Measurements from ENCODE around the gene TEAD3.
"Not testable (repeated sequence)": the region's sequence is repeated elsewhere in the genome, so short reads cannot be mapped to it uniquely, and the experiment has no call there.

The TEAD3 gene

DNA sequence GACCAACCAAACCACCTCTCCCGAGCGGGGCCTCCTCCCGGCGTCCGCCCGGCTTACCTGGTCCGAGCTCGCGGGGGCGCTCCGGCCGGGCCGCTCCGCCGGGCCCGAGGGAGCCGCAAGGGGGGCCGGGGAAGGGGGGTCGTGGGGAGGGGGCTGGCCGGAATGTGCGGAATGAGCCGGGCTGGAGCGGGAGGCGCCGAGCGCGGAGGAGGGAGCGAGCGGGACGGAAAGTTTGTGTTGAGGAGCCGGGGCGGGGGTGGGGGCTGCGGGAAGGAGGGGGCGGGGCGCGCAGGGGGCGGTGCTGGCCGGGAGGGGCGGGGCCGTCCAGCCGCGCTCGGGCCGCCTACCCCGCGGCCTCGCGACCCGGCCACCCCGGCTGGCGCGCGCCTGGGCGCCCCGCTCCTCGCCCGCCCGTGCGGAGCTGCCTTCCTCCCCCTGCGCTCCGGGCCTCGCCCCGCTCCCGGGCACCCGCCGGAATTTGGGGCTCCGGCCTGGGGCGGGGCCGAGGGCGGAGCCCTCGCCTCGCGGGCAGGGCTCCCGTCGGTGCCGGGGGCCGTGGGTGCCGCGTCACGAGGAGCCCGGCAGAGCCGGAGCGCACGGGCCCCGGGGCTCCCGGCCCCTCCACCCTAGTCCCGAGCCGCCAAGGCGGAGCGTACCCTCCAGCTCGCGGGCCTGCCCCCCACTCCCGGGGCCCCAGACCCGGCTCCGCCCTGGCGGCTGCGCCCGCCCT is at the start of gene TEAD3:
TSS of gene TEAD3 (minus strand) at position 239 of the 730 bp plus-strand sequence.
- peak; percentile 97 for DNase-seq

DNA sequence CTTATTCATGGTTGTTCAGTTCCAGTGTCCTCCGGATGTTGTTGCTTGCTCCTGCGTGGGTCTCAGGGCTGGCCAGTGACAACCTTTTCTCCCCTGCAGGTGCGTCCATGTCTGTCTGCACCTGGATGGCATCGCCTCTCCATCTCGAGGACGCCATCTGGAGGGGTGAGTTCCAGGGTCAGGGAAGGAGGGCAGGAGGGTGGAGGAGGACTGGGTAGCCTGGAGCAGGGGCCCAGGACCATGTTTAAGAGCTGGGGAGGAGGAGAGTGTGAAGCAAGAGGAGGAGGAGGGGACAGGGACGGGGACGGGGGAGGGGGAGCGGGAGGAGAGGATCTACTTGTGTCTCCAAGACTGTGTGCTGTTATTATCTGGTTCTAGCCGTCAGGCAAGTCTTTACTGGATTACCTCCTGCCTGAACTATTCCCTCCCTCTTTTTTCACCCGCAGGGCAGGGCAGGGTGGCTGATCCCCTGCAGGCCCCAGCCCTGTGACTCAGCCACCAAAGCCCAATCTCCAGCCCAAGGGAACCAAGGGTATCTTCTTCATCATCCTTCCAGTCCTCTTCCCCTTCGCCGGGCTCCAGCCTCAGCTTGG is 48.0 kb upstream of the TEAD3 start:
- no peak for DNase-seq

DNA sequence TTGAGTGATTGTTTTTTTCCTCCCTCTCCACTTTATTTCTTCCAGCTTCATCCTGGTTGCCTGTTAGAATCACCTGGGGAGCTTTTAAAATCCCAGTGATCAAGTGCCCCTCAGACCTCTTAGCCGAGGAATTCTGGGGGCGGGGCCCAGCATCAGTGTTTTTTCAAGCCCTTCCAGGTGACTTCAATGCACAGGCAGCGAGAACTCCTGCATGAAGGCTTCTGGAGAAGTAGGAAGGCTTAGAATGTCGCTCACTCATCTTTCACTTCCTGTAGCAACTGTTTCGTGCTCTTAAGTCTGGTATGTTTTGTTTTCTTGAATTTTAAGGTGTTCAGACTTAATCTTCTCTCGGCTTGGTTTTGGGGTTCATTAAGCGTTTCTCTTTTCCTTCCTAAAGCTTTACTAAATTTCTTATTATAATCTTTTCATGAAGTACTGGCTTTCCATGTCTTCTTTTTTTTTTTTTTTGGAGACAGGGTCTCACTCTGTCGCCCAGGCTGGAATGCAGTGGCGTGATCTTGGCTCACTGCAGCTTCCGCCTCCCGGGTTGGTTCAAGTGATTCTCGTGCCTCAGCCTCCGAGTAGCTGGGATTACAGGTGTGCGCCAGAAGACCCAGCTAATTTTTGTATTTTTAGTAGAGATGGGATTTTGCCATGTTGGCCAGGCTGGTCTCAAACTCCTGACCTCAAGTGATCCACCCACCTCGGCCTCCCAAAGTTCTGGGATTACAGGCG is 46.7 kb upstream of the TEAD3 start:
- no peak for DNase-seq

DNA sequence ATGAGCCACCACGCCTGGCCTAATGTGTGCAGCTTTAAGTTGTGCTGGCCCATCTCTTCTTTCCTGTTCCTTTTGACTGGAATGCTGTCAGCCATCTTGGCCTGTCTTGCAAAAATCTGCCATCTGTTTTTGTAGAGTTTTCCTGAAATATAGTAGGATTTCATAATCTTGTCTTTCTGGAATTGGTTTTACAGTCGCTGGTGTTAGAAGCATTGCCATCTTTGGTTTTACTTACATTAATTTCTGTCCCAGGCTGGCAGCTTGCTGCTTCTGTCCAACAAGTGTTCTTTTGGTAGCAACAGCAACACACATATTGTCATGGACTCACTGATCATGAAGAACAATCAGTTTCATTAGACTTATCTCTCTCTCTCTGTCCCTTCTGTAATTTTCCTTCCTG is 45.0 kb upstream of the TEAD3 start:
- DNase-seq: no peak

DNA sequence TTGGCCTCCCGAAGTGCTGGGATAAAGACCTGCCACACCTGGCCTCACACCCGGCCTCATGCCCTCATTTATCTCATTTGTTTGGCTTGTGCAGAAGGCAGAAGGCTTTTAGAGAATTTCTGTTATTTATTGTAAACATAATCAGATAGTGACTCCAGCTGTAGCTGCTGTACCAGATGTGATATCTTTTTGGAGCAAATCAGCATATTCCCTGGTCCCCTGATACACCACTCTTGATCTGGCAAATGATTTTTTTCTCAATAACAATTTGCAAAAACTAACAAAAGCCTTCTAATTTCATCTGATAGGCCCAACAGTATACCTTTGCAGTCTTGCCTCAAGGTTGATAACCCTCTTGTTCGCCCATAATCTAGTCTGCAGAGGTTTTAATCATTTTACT is 42.3 kb upstream of the TEAD3 start:
- DNase-seq: no peak

DNA sequence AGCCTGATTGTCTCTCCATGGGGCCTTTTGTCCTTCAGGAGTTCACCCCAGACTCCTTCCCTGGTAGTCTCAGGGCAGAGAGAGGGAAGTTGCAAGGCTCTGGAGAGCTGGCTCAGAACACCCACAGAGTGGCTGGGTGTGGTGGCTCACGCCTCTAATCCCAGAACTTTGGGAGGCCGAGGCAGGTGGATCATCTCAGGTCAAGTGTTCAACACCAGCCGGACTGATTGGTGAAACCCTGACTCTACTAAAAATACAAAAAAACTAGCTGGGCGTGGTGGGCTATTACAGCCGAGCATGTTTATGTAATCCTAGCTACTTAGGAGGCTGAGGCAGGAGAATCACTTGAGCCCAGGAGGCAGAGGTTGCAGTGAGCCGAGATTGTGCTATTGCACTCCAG is 39.0 kb upstream of the TEAD3 start:
- not testable (repeated sequence) for DNase-seq

DNA sequence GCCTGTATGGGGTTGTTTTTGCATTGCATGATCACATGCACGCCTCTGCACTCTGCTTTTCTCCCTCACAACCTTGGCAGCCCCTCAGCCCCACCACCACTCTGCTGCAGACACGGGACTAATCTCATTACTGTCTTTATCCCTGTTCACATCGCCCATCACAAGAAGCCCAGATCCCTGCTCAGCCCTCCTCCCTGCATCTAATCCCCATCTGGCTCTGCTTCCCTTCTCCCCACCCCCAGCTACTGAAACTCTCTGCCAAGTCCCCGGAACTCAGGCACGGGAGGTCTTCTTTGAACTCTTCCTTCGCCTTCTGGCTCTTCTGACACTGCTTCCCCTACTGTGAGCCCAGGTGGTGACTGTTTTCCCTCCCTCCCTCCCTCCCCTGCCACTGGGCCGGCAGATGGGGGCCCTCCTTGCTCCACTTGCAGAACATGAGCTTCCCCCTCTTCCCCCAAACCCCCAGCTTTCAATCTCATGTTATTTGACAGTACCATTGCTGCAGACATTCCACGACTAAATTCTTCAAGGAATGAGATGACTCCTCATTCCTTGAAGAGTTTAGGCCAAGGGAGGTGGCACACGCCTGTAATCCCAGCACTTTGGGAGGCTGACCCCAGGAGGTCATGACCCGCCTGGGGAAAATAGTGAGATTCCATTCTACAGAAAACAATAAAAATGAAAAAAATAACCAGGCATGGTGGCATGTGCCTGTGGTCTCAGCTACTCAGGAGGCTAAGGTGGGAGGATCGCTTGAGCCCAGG is 37.7 kb upstream of the TEAD3 start:
- no peak for DNase-seq

DNA sequence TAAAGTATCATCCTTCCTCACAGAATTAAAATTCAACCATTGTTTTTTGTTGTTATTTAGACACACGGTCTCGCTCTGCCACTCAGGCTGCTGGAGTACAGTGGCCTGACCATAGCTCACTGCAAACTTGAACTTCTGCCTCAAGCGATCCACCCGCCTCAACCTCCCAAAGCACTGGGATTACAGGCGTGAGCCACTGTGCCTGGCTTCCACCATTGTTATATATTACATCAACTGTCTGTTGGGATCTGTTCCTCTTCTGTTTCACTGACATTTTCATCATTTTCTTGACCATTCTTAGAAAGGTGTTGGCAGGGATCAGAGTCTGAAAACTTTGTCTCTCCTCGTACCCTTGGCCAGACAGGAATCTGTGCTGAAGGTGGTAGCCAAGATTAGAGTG is 37.1 kb upstream of the TEAD3 start:
- no peak for DNase-seq

DNA sequence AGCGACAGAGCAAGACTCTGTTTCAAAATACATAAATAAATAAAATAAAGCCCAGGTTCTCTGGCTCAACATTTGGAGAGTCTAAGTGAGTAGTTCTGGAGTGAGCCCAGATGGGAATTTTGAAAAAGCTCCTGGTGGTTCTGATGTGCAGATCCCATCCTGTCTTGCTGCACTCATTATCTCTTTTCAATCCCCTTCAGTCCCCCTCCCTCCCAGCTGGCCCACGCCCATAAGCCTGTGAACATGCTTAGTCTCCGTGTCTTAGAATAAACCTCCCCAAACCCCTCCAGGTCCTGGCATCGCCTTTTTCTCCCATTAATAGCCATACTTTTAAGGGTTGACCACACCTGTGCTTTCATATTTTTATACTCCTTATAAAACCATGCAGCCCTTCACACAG is 35.2 kb upstream of the TEAD3 start:
- no peak for DNase-seq

DNA sequence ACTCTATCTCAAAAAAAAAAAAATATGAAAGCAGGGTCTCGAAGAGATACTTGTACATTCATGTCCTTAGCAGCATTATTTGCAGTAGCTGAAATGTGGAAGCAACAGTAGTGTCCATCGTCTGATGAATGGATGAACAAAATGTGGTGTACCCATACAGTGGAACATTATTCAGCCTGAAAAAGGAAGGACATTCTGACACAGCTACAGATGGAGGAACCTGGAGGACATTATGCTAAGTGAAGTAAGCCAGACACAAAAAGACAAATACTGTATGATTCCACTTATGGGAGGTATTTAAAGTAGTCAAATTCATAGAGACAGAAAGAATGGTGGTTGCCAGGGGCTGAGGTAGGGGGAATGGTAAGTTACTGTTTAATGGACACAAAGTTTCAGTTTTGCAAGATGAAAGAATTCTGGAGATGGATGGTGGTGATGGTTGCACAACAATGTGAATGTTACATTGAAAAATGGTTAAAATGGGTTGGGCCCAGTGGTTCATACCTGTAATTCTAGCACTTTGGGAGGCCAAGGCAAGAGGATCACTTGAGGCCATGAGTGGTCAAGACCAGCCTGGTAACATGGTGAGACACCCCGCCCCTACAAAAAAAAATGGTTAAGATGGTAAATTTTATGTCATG is 27.6 kb upstream of the TEAD3 start:
- DNase-seq: no peak

DNA sequence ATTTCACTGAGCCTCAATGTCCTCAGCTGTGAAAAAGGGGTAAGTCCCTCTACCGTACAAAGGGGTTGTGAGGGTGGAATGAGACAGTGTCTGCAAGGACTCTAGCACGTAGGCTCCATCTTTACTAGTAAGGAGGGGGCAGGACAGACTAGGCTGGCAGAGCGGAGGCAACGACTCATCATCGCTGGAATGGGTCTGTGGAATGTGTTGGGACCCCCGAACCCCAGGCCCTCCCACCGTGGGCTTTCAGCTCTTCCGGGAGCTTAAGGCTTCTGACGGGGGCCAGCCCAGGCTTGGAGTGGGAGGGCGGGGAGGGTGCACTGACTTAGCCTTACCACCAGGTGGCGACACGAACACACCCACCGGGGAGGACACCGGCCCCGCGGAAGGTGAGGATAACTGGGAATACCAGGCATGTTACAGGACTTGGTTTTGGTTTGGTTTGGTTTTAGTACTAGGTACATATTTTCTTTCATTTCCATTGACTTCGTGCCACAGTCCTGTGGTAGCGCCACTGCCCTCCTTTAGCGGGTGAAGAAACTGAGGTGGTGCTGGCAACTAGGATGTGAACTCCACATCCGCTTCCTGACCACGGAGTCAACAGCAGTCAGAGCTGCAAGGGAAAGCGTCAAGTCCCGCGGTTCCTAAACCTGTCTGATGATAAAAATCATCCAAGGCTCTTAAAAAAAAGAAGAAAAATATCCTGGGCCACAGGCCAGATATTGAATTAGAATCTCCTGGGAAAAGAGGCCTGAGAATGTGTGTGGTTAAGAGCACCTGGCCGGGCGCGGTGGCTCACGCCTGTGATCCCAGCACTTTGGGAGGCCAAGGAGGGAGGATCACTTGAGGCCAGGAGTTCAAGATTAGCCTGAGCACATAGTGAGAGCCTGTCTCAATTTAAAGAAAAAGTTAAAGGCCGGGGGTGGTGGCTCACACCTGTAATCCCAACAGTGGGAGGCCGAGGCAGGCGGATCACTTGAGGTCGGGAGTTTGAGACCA is 26.1 kb upstream of the TEAD3 start:
- peak; percentile 73 for DNase-seq

DNA sequence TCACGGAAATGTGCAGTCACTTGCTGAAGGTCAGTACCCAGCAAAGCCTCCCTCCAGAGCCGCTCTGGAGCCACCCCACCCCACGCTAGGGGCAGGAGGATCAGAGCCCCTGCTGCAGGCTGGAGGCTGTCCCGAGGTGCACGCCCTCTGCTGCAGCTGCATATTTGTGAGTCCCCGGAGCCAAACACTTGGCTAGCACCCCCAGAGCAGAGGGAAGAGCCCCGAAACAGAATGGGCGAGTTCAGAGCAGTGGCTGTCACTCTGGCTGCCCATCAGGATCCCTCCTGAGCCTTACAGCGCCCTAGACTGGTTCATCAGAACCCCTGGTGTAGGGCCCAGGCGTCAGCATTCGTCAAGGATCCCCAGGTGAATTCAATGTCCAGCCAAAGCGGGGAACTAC is 25.3 kb upstream of the TEAD3 start:
- DNase-seq: no peak

DNA sequence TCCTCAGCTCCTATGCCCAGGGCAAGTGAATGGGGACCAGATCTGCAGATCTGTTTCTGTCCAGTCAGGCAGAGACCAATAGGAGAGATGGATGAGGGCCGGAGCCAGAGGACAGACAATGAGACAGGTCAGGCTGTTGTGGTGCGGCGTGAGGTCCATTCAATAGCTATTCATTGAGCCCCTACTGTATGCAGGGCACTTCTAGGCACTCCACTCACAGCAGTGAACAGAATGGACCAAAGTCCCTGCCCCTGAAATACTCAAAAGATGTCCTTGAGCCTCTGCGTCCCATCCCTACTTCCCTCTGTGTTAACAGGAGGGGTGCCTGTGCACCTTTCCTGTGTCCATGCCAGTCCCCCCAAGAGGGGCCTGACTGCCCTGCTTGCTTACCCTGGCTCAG is 24.4 kb upstream of the TEAD3 start:
- DNase-seq: no peak

DNA sequence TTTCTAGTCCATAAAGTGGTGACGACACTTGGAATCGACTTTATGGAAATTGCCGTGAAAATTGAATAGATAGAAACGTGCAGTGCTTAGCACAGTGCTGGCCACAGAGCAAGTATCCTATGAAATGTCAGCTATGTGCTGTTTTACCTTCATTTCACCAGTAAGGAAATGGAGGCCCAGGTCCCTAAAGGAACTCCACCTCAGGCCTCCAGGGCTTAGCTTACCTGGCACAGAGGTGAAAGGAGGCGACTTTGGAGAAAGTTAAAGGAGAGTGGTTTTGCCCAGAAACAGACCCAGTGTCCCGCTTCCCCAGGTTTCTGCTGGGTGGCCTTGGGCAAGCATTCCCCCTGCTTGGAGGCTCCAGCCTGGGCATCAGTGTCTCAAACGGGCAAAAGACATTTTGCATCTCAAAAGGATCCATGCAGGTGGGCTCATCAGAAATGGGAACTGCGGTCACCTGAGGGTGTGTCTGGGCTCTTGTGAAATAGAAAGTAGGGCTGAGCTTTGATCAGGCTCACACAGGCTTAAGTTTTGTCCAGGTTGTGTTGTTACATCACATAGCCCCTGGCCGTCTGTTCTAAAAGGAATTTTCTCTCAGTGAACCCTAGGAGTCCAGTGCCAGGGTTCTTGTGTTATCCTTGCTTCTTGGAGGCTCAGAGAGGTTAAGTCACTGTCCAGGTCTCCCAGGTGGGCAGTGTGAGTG is 22.6 kb upstream of the TEAD3 start:
- DNase-seq: no peak

DNA sequence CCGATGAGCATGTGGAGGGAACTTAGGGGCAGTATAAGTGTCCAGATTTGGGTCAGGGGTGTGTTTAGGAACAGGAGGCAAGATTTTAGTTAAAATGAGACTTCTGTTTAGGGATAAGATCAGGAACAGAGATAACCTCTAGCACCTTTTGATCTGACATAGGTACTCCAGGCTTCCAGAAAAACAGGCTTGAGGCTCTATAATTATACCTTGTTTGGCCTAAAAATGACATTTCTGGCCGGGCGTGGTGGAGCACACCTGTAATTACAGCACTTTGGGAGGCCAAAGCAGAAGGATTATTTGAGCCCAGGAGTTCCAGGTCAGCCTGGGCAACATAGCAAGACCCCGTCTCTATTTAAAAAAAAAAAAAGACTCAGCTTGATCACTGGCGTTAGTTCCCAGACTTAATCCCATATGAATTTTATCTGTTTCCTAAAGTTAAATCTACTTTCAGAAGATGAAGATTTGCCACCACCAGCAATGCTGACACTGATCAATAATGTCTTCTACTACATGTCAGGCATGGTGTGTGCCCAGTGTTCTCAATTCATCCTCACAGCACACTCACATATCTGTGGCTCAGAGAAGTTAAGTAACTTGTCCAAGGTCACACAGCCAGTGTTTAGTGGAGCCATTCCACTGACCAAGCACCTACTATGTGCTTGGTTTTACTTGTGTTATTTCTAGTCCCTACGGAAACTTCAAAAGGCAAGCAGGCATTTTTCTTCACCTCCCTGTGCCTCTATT is 21.9 kb upstream of the TEAD3 start:
- no peak for DNase-seq

DNA sequence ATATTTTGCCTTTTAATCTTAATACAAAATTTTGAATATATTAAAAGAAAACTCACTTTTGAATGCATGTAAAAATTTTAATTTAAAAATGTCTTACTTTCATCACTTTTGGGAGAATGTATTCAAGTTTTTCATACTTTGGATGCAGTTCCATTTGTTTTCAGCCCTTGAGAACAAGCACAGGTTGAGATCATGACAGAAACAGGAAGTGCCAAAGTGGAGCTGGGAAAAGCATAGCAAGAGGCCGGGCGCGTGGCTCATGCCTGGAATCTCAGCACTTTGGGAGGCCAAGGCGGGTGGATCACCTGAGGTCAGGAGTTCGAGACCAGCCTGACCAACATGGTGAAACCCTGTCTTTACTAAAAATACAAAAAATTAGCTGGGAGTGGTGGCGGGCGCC is 21.1 kb upstream of the TEAD3 start:
- not testable (repeated sequence) for DNase-seq

DNA sequence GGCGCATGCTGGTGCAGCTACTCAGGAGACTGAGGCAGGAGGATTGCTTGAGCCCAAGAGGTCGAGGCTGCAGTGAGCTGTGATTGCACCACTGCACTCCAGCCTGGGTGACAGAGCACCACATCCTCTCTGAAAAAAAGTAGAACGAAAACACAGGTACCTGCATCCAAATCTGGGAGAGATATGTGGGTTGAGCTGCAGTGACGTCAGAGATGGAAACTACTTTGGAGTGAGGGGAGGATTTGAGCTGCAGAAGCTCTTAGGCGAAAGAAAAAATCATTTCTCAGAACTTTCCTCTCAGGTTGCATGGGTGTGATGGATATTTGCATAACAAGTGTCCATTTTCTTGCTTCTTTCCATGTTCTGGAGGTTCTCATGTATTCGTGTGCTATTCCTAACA is 19.8 kb upstream of the TEAD3 start:
- no peak for DNase-seq

DNA sequence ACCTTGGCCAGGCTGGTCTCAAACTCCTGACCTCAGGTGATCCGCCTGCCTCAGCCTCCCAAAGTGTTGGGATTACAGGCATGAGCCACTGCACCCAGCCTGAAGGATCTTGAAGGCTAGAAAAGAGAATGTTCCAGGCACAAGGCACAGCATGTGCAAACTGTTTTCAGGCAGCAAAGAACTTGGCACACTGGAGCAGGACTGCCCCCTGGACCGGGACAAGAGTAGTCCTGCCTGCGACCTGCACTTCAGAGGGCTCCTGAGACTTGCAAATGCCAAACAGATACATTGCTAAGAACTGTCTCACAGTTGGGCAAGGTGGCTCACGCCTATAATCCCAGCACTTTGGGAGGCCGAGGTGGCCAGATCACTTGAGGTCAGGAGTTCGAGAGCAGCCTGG is 19.1 kb upstream of the TEAD3 start:
- DNase-seq: not testable (repeated sequence)

DNA sequence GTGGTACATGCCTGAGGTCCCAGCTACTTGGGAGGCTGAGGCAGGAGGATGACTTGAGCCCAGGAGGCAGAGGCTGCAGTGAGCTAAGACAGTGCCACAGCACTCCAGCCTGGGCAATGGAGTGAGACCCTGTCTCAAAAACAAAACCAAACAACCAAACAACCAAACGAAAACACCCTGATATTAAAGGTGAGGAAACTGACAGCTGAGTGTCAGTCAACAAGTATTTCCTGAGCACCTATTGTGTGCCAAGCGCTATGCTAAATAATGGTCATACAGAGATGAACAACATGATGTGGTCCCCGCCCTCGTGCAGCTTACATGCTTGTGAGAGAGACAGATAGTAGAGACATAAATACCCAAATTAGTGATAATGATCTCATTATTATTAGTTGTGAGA is 17.7 kb upstream of the TEAD3 start:
- DNase-seq: no peak

DNA sequence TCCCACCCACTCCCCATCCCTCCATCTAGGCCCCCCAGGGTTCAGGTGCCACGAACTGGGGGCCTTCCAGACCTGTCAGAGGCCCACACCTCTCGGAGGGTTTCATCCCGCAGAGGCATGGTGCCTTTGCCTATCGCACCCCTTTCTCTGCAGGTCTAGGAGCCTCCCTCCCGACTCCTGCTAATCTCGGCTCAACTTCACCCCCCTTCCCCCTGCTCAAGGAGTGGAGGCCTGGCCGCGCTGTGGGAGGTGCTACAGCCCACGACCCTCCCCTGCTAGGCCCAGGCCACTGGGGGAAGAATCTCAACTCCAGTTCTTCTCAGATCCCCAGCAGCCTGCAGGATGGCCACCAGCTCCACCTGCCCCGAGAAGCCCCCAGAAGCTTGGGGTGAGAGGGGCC is 15.9 kb upstream of the TEAD3 start, which contains the start of gene TULP1:
TSS of gene TULP1 (minus strand) at position 157 of the 400 bp plus-strand sequence. CDS start at position 119, 38 bp downstream.
- no peak for DNase-seq

Measured in 8988T (cell line).